Adrenal gland (tissue), 12 donors: ENCODE results near the gene HMGCLL1. TPM values are rescaled to one million over a fixed set of nuclear protein-coding genes. Genes with fewer than 3 reads are reported as not detected.

Experiments used
- DNase-seq, 7 donors: peaks; one replicate each; pipeline ENCODE4 v3.0.0-alpha.2; 2019 to 2020
- H3K27ac ChIP-seq, 5 donors: fragments of 200-600 bp; sonication (generic) in 4 of 5; 1 replicate in 3 of 5; 2 replicates in 2 of 5; pipeline versions ENCODE4 v1.5.1 to v1.8.0; 2016 to 2020; ENCODE audit warnings: mild to moderate bottlenecking in 1 of 5
- H3K27me3 ChIP-seq: fragments of 200-600 bp; 2 replicates; pipeline ENCODE4 v1.8.0; 2021
- H3K36me3 ChIP-seq, 2 donors: fragments of 200-600 bp; replicated peaks in 1 of 2; 1 replicate in 1 of 2; 2 replicates in 1 of 2; pipeline versions ENCODE4 v1.5.1 to v1.8.0; 2018 to 2022
- H3K4me1 ChIP-seq, 2 donors: fragments of 200-600 bp; replicated peaks in 1 of 2; 1 replicate in 1 of 2; 2 replicates in 1 of 2; pipeline versions ENCODE4 v1.5.1 to v1.8.0; 2018 to 2021
- H3K4me3 ChIP-seq, 4 donors: fragments of 200-600 bp; sonication (generic) in 3 of 4; one replicate each; pipeline ENCODE4 v1.5.1; 2016 to 2018
- H3K9me3 ChIP-seq, 3 donors: fragments of 200-600 bp; sonication (generic) in 1 of 3; replicated peaks in 1 of 3; 1 replicate in 2 of 3; 2 replicates in 1 of 3; pipeline versions ENCODE4 v1.5.1 to v1.8.0; 2016 to 2021
- CTCF ChIP-seq, 6 experiments: fragments of 450-650 bp in 4 of 6; fragments of 200-600 bp in 2 of 6; sonication (generic) in 1 of 6; IDR thresholded peaks; 1 replicate in 5 of 6; 2 replicates in 1 of 6; pipeline versions ENCODE4 v1.5.1 to v1.8.0; 2016 to 2021; ENCODE audit warnings: antibody characterized with exemption in 6 of 6, mild to moderate bottlenecking in 2 of 6, moderate library complexity in 1 of 6
- POLR2A ChIP-seq, 2 donors: fragments of 450-650 bp; IDR thresholded peaks; one replicate each; pipeline ENCODE4 v1.6.1; 2017; ENCODE audit warnings: antibody characterized with exemption in 2 of 2, mild to moderate bottlenecking in 2 of 2, moderate library complexity in 1 of 2
- WGBS, 4 donors: extraction: QIAGEN DNeasy Blood & Tissue Kit in 2 of 4; methylation state at CpG; one replicate each; pipeline versions ENCODE4 v1.1.5 to v1.1.7; 2013 to 2017; 5-methylcytosine and 5-hydroxymethylcytosine counted together
- intact Hi-C, 2 donors: fragments of 100-400 bp; cut with DNase I; formaldehyde crosslinking; loops; one replicate each; pipeline versions ENCODE4 v1.14.1 to v1.15.0; 2022 to 2023
- polyA plus RNA-seq, 3 donors: library from polyadenylated mRNA; stranded (reverse); fragments of 200-250 nt in 2 of 3; fragments of 350-450 nt in 1 of 3; fragmentation: Illumina TruSeq in 1 of 3; extraction: RNeasy Lipid Tissue Mini Kit (QIAGEN cat#74804) in 1 of 3; gene quantifications; one replicate each; pipeline ENCODE4 v1.2.3, GENCODE V29; 2013 to 2014
- total RNA-seq, 9 donors: library from RNA; depleted of rRNA in 4 of 9; stranded (reverse); fragments of >200 nt in 4 of 9; fragments of 120-200 nt in 1 of 9; fragmentation: NEBNext Ultra II Directional in 1 of 9; extraction: Animal tissue kit (Norgen Biotek cat#: 25700) in 1 of 9; gene quantifications; one replicate each; pipeline versions ENCODE4 v1.1.0 to v1.2.4, GENCODE V29; 2013 to 2023
- donor health status: healthy with polysubstance abuse.
- donor health status: Bipolar disorder and iron deficiency.
- donor health status: DM: yes; HTN: yes; CAD: no.
- donor health status: DM: no; HTN: no; CAD: no.
- donor health status: DM: no; HTN: no; CAD: no.
- donor health status: DM: yes; HTN: yes; CAD: no.

Gene HMGCLL1
- total and polyA plus RNA-seq, 12 donors, result 0.26 to 5.2 (median 1.7) TPM; not detected in 1

DNA sequence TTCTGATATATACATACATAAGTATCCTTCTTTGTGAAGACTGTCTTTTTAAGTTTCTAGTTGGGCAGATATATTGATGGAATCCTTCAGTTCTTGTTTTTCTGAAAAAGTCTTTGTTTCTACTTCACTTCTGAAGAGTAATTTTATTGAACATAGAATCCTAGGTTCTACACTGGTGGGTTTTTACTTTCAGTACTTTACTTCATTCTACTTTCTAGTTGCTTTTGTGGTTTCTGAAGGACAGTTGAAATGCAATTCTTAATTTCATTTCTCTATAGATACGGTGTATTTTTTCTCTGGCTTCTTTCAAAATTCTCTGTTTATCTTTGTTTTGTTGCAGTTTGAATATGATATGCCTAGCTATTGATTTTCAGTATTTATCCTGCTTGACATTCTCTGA lies 105.3 kb downstream of the HMGCLL1 start:
- Histone ChIP-seq H3K27ac (no peak overlapping the region), H3K27me3 (no peaks in the 10 kb centered on the region), H3K4me3 (no peak overlapping the region), H3K4me1 (no peaks in the 10 kb centered on the region), H3K9me3 (no peaks in the 10 kb centered on the region), H3K36me3 (no peaks in the 10 kb centered on the region)
- no peak for TF ChIP-seq CTCF (IDR thresholded peaks at IDR 0.05)
- TF ChIP-seq POLR2A (IDR thresholded peaks at IDR 0.05), result no peak
- intact Hi-C loops, result no loop called here
- WGBS, 4 donors, result 82 to 92% (median 88%) methylated on average over 1 of the region's 1 CpG
- no peak for DNase-seq

- Histone ChIP-seq H3K4me1 (no peaks in the 10 kb centered on the region), H3K36me3 (no peaks in the 10 kb centered on the region), H3K27ac (no peak overlapping the region), H3K27me3 (no peaks in the 10 kb centered on the region), H3K9me3 (no peaks in the 10 kb centered on the region), H3K4me3 (no peak overlapping the region)
- intact Hi-C loops, result no loop called here
- DNase-seq, result no peak
- TF ChIP-seq CTCF (IDR thresholded peaks at IDR 0.05) (no peak), POLR2A (IDR thresholded peaks at IDR 0.05) (no peak)
- 45 to 62% (median 56%) methylated on average over 5 of the region's 5 CpGs for WGBS, 4 donors
These were observed 109.0 kb downstream of the HMGCLL1 start for GRCh38 chr6:55469951-55470366.

- Histone ChIP-seq H3K4me1 (no peaks in the 10 kb centered on the region), H3K4me3 (no peak overlapping the region), H3K36me3 (no peaks in the 10 kb centered on the region), H3K27me3 (no peaks in the 10 kb centered on the region), H3K27ac (no peak overlapping the region), H3K9me3 (no peaks in the 10 kb centered on the region)
- DNase-seq, result no peak
- 72 to 83% (median 80%) methylated on average over 3 of the region's 3 CpGs for WGBS, 4 donors
- TF ChIP-seq CTCF (IDR thresholded peaks at IDR 0.05), result no peak
- no peak for TF ChIP-seq POLR2A (IDR thresholded peaks at IDR 0.05)
- intact Hi-C loops, result no loop called here
These were observed 123.0 kb downstream of the HMGCLL1 start for GRCh38 chr6:55456016-55456415.

GRCh38 chr6:55450005-55450404 lies 129.0 kb downstream of the HMGCLL1 start:
- DNase-seq, result no peak
- intact Hi-C loops, result no loop called here
- TF ChIP-seq CTCF (IDR thresholded peaks at IDR 0.05), result no peak

More at GRCh38 chr6:55450005-55450404, 129.0 kb downstream of the HMGCLL1 start:
- Histone ChIP-seq H3K4me3 (no peak overlapping the region), H3K9me3 (no peaks in the 10 kb centered on the region), H3K27me3 (no peaks in the 10 kb centered on the region), H3K27ac (no peak overlapping the region), H3K36me3 (no peaks in the 10 kb centered on the region), H3K4me1 (no peaks in the 10 kb centered on the region)
- WGBS, 4 donors, result 39 to 44% (median 42%) methylated on average over 2 of the region's 2 CpGs
